ENCODE results near the gene CDH13. TPM values are rescaled to one million over a fixed set of nuclear protein-coding genes. Genes with fewer than 3 reads are reported as not detected.

The CDH13 gene
- total and polyA plus RNA-seq, 2 of the 8 experiments (the other 6 are each of a cell fraction or from before 2014, with no cell fraction given), result 2.3 to 2.4 TPM

- TF ChIP-seq CHD7 (IDR thresholded peaks at IDR 0.05; ENCODE audit: insufficient replicate concordance, low read length), result no peak
- TF ChIP-seq TEAD4 (IDR thresholded peaks at IDR 0.05; ENCODE audit: low read depth, low read length), result no peak
- TF ChIP-seq RBBP5 (IDR thresholded peaks at IDR 0.05; ENCODE audit: borderline replicate concordance, low read depth, low read length), result no peak
- no peak for TF ChIP-seq CTBP2 (IDR thresholded peaks at IDR 0.05; ENCODE audit: borderline replicate concordance, insufficient read depth, insufficient read length, low read length)
- no peak for TF ChIP-seq CHD2 (IDR thresholded peaks at IDR 0.05; ENCODE audit: low read length)
- TF ChIP-seq GTF2F1 (IDR thresholded peaks at IDR 0.05; ENCODE audit: borderline replicate concordance, low read depth, low read length), result no peak
- no peak for TF ChIP-seq EZH2 (IDR thresholded peaks at IDR 0.05; ENCODE audit: low read depth, low read length, severe bottlenecking)
- TF ChIP-seq NRF1 (IDR thresholded peaks at IDR 0.05; ENCODE audit: low read depth, low read length), result no peak
- TF ChIP-seq RFX5 (IDR thresholded peaks at IDR 0.05; ENCODE audit: borderline replicate concordance, low read depth, low read length), result no peak
- no peak for TF ChIP-seq PHF8 (conservative IDR thresholded peaks at IDR 0.05; ENCODE audit: low read depth, low read length)
- TF ChIP-seq CEBPB (IDR thresholded peaks at IDR 0.05; ENCODE audit: low read depth, low read length), result peak; percentile 94
- no peak for TF ChIP-seq POLR2AphosphoS5 (IDR thresholded peaks at IDR 0.05; ENCODE audit: low read depth, low read length)
These were observed 499.3 kb downstream of the CDH13 start (continued) for GRCh38 chr16:83125999-83126568.
